KMS-11 (cell line): ENCODE results near the gene PTGR3.

Source experiments
- H2AFZ ChIP-seq: fragments of 200-600 bp; sonication (generic); 2 replicates; pipeline ENCODE4 v1.6.1; 2016; ENCODE audit warnings: antibody characterized with exemption, mixed run types, low read depth
- H3K27ac ChIP-seq: fragments of 200-600 bp; sonication (generic); 2 replicates; pipeline ENCODE4 v1.6.1; 2016; ENCODE audit warnings: mild to moderate bottlenecking, mixed run types
- H3K27me3 ChIP-seq: fragments of 200-600 bp; sonication (generic); 2 replicates; pipeline ENCODE4 v1.6.1; 2017; ENCODE audit warnings: mild to moderate bottlenecking, low read depth, mixed run types, moderate library complexity; ENCODE audit not compliant: insufficient read depth
- H3K36me3 ChIP-seq: fragments of 200-600 bp; sonication (generic); 2 replicates; pipeline ENCODE4 v1.6.1; 2017; ENCODE audit warnings: mild to moderate bottlenecking, mixed run types; ENCODE audit not compliant: insufficient read depth
- H3K4me1 ChIP-seq: fragments of 200-600 bp; sonication (generic); 2 replicates; pipeline ENCODE4 v1.6.1; 2016; ENCODE audit warnings: mild to moderate bottlenecking, low read depth, mixed run types; ENCODE audit not compliant: poor library complexity, severe bottlenecking
- H3K4me2 ChIP-seq: fragments of 200-600 bp; sonication (generic); 2 replicates; pipeline ENCODE4 v1.7.0; 2016; ENCODE audit warnings: mild to moderate bottlenecking, mixed run types
- H3K4me3 ChIP-seq: fragments of 200-600 bp; sonication (generic); IDR thresholded peaks from 2 replicates; pipeline ENCODE4 v1.6.1; 2017; ENCODE audit warnings: low read depth, low read length, mixed read lengths; ENCODE audit not compliant: insufficient read depth
- H3K79me2 ChIP-seq: fragments of 200-600 bp; sonication (generic); 2 replicates; pipeline ENCODE4 v1.6.1; 2016; ENCODE audit warnings: low read depth, mixed run types; ENCODE audit not compliant: insufficient read depth
- H3K9ac ChIP-seq: fragments of 200-600 bp; sonication (generic); 2 replicates; pipeline ENCODE4 v1.6.1; 2016; ENCODE audit warnings: mild to moderate bottlenecking, mixed run types
- H4K20me1 ChIP-seq: fragments of 200-600 bp; sonication (generic); 2 replicates; pipeline ENCODE4 v1.6.1; 2016; ENCODE audit warnings: mild to moderate bottlenecking, mixed run types; ENCODE audit not compliant: insufficient read depth
- TF ChIP-seq, protein P1 (sequence below): fragments of 200-600 bp; sonication (generic); conservative IDR thresholded peaks from 2 replicates; pipeline ENCODE4 v1.6.1; 2017; ENCODE audit warnings: low read depth, mild to moderate bottlenecking, antibody characterized with exemption, low read length, moderate library complexity, mixed read lengths

The PTGR3 gene

DNA sequence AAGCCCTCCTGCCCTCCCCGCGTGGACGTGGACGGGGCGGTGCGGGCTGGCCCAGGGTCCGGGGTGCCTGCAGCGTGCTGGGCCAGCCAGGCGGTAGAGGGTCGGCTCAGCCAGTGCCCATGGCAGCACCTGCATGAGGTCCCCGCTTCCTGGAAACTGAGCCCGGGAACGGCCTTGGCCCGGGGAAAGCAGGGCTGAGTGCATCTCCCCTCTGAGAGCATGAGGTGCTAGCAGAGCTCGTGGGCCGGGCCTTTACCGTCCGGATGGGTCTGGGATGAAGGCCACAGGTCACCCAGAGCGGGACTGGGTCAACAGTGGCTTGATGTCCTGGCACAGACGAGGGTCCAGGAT lies 41.5 kb upstream of the PTGR3 start:
- H4K20me1 ChIP-seq = no peaks in the 10 kb centered on the region
- no peak overlapping the region for H3K27ac ChIP-seq
- no peak overlapping the region for H3K4me2 ChIP-seq
- H3K27me3 ChIP-seq = no peaks in the 10 kb centered on the region
- no peak overlapping the region for H2AFZ ChIP-seq
- peaks cover 11% of the 10 kb centered on the region for H3K4me1 ChIP-seq
- no peaks in the 10 kb centered on the region for H3K36me3 ChIP-seq
- H3K4me3 ChIP-seq = no peak overlapping the region
- TF ChIP-seq, protein P1, sequence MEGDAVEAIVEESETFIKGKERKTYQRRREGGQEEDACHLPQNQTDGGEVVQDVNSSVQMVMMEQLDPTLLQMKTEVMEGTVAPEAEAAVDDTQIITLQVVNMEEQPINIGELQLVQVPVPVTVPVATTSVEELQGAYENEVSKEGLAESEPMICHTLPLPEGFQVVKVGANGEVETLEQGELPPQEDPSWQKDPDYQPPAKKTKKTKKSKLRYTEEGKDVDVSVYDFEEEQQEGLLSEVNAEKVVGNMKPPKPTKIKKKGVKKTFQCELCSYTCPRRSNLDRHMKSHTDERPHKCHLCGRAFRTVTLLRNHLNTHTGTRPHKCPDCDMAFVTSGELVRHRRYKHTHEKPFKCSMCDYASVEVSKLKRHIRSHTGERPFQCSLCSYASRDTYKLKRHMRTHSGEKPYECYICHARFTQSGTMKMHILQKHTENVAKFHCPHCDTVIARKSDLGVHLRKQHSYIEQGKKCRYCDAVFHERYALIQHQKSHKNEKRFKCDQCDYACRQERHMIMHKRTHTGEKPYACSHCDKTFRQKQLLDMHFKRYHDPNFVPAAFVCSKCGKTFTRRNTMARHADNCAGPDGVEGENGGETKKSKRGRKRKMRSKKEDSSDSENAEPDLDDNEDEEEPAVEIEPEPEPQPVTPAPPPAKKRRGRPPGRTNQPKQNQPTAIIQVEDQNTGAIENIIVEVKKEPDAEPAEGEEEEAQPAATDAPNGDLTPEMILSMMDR = no peak
- no peak overlapping the region for H3K9ac ChIP-seq
- H3K79me2 ChIP-seq = peaks cover 14% of the 10 kb centered on the region; the same call in 1 of the 2 replicates

GRCh38 chr18:75249672-75250470 lies 40.9 kb upstream of the PTGR3 start:
- Histone ChIP-seq H3K36me3 (no peaks in the 10 kb centered on the region), H2AFZ (no peak overlapping the region), H3K79me2 (peaks cover 14% of the 10 kb centered on the region; the same call in 1 of the 2 replicates), H3K4me2 (no peak overlapping the region), H3K4me3 (no peak overlapping the region), H3K27ac (no peak overlapping the region), H3K4me1 (peaks cover 11% of the 10 kb centered on the region), H4K20me1 (no peaks in the 10 kb centered on the region), H3K9ac (no peak overlapping the region), H3K27me3 (no peaks in the 10 kb centered on the region)
- TF ChIP-seq, protein P1 = no peak

- H3K4me3 ChIP-seq = no peak overlapping the region
- no peaks in the 10 kb centered on the region for H4K20me1 ChIP-seq
- no peaks in the 10 kb centered on the region for H3K36me3 ChIP-seq
- H3K27me3 ChIP-seq = no peaks in the 10 kb centered on the region
- TF ChIP-seq, protein P1 = no peak
- H3K4me2 ChIP-seq = no peak overlapping the region
- H3K27ac ChIP-seq = no peak overlapping the region
- peaks cover 11% of the 10 kb centered on the region for H3K4me1 ChIP-seq
- peaks cover 14% of the 10 kb centered on the region; the same call in 1 of the 2 replicates for H3K79me2 ChIP-seq
- H2AFZ ChIP-seq = no peak overlapping the region
- H3K9ac ChIP-seq = no peak overlapping the region
Observed at GRCh38 chr18:75249175-75249518, 40.2 kb upstream of the PTGR3 start.

DNA sequence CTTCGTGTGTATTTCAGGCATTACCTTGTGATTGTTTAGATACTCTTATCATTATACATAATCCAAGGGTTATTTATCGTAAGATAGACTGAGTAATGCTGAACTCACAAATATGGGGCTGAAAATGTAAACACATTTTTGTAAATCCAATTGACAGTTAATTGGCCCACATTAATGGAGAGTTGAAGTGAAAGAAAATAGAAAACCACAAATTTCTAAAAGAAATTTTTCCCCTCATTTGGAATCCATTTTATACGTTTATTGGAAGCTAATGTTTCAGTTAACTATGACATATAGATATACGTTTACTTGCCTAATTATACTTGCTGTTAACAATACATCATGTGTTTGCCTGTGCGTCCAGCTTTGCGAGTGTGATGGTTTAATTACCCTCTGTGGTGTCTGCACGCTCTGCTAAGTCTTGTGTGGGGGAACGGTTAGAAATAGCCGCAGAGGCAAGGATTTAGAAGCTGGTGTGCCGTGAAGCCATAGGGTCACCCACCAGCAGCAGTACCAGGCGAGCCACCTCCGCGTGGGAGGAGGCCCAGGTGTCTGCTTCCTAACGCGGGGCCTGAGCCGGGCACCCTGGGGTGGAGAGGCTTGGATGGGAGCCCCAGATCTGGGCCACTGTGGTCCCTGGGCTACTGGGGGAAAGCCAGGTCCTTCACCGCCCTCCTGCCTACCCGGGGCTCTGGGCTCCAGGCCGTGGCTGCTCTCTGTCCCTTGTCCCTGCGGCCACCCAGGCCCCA lies 39.7 kb upstream of the PTGR3 start:
- no peak overlapping the region for H3K4me2 ChIP-seq
- no peak overlapping the region for H3K27ac ChIP-seq
- H3K9ac ChIP-seq = no peak overlapping the region
- H3K27me3 ChIP-seq = no peaks in the 10 kb centered on the region
- H3K4me3 ChIP-seq = no peak overlapping the region
- H3K36me3 ChIP-seq = no peaks in the 10 kb centered on the region
- H3K79me2 ChIP-seq = peaks cover 8% of the 10 kb centered on the region; the same call in 1 of the 2 replicates
- TF ChIP-seq, protein P1 = no peak
- H2AFZ ChIP-seq = no peak overlapping the region
- H4K20me1 ChIP-seq = no peaks in the 10 kb centered on the region
- peaks cover 11% of the 10 kb centered on the region for H3K4me1 ChIP-seq
